Measurements from ENCODE around the gene TSPAN10. TPM values are rescaled to one million over a fixed set of nuclear protein-coding genes. Genes with fewer than 3 reads are reported as not detected.
A peak's percentile ranks its signal among the peaks of the same experiment; 100 is the strongest.

The TSPAN10 gene
- total and polyA plus RNA-seq, 9 of the 15 experiments (the other 6 are each of a cell fraction or from before 2014, with no cell fraction given), result 0.05 to 0.31 (median 0.13) TPM; not detected in 1

DNA sequence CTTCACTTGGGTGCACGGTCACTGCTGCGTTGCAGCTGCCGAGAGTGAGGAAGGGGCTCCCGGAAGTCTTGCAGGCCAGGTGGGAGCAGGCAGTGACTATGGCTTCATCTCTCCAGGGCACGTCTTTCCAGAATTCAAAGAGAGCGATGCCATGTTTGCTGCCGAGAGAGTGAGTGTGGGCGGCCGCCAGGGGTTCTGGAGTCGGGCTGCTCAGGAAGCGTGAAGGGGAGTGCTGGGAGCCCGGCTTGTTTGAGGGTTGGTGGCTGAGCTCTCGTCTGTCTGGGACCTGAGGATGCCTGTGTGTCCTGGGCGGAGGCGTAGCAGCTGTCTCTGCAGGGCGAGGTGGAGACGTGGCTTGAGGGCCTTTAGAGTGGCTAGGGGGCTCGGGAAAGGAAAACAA lies 53.1 kb downstream of the TSPAN10 start:
- H2AFZ ChIP-seq (ENCODE audit: low read depth, low read length), result no peak overlapping the region
- ChIA-PET POLR2A (interaction anchor here (0.7 to 4.7 kb wide), 3 partner anchors 8 to 169 kb away, joined by 3 to 41 read pairs (median 5); partner anchors contain the start of gene MRPL12), CTCF (ENCODE audit: low intra/inter-chr PET ratio) (no interaction called here)
- in situ Hi-C loops (cut with MboI), result no loop called here
- ATAC-seq (no peak), DNase-seq (ENCODE audit: extremely low read depth in 1 of 4, low spot score in 3 of 4) (no peak), FAIRE-seq (no peak)
- intact Hi-C loops (cut with micrococcal nuclease), result no loop called here
- H3K27me3 ChIP-seq (ENCODE audit: control insufficient read depth in 2 of 2, insufficient read depth in 2 of 2, low read length in 2 of 2), result no peaks in the 10 kb centered on the region
- no peak overlapping the region for H3K4me3 ChIP-seq
- H3K4me1 ChIP-seq (replicated peaks in 1 of 2; ENCODE audit: control insufficient read depth in 2 of 2, insufficient read depth in 2 of 2, low read length in 2 of 2), result peaks cover 6 to 73% of the 10 kb centered on the region in 2 experiments
- H3K9me3 ChIP-seq (replicated peaks; ENCODE audit: control insufficient read depth, insufficient read depth, low read depth, low read length), result no peaks in the 10 kb centered on the region
- peaks cover 9% of the 10 kb centered on the region for H3K9me1 ChIP-seq (ENCODE audit: control insufficient read depth, insufficient read depth, low read length)
- 93% methylated on average over 18 of the region's 18 CpGs for WGBS (ENCODE audit: insufficient coverage, low coverage, missing lambda C conversion rate)
- H3K36me3 ChIP-seq (ENCODE audit: control insufficient read depth, insufficient read depth, low read length), result peaks cover 100% of the 10 kb centered on the region; the same call in 2 of the 3 replicates
- peak overlapping the region in 1 of 2 experiments; percentile 35; a peak in 1 of 4 replicates for H3K9ac ChIP-seq (ENCODE audit: insufficient read depth in 1 of 2, low read depth in 2 of 2, low read length in 2 of 2)
- no TSS peak for BruUV-seq (replicated peaks)
- H4K20me1 ChIP-seq (replicated peaks; ENCODE audit: control insufficient read depth, insufficient read depth, low read length), result peaks cover 15% of the 10 kb centered on the region; the same call in 1 of the 2 replicates
- no peak overlapping the region for H3K4me2 ChIP-seq (ENCODE audit: insufficient read depth, low read length)
- peaks cover 22% of the 10 kb centered on the region for H3K79me2 ChIP-seq (ENCODE audit: control insufficient read depth, insufficient read depth, low read length)
- no peak overlapping the region for H3K27ac ChIP-seq (ENCODE audit: extremely low read depth, low read depth, low read length)
- TF ChIP-seq JUND (IDR thresholded peaks at IDR 0.05; ENCODE audit: borderline replicate concordance, low read depth, low read length) (no peak), JUND (tag; IDR thresholded peaks at IDR 0.05; ENCODE audit: borderline replicate concordance, low read depth, low read length) (no peak), KDM1A (IDR thresholded peaks at IDR 0.05) (no peak), NONO (IDR thresholded peaks at IDR 0.05; ENCODE audit: low read depth in 2 of 2, low read length in 1 of 2) (no peak), MLLT1 (IDR thresholded peaks at IDR 0.05) (no peak), FOXK1 (CRISPR knock-in tag; IDR thresholded peaks at IDR 0.05; ENCODE audit: borderline replicate concordance) (no peak), ZNF23 (CRISPR knock-in tag; IDR thresholded peaks at IDR 0.05) (no peak), YBX1 (IDR thresholded peaks at IDR 0.05) (no peak), RFX7 (CRISPR knock-in tag; IDR thresholded peaks at IDR 0.05) (no peak), ERF (CRISPR knock-in tag; IDR thresholded peaks at IDR 0.05) (no peak), ZFP1 (CRISPR knock-in tag; IDR thresholded peaks at IDR 0.05) (no peak), KLF1 (tag; IDR thresholded peaks at IDR 0.05) (no peak), PHF20 (IDR thresholded peaks at IDR 0.05; ENCODE audit: partially characterized antibody) (no peak), DACH1 (IDR thresholded peaks at IDR 0.05; ENCODE audit: partially characterized antibody) (no peak)
- TF ChIP-seq, protein P1, sequence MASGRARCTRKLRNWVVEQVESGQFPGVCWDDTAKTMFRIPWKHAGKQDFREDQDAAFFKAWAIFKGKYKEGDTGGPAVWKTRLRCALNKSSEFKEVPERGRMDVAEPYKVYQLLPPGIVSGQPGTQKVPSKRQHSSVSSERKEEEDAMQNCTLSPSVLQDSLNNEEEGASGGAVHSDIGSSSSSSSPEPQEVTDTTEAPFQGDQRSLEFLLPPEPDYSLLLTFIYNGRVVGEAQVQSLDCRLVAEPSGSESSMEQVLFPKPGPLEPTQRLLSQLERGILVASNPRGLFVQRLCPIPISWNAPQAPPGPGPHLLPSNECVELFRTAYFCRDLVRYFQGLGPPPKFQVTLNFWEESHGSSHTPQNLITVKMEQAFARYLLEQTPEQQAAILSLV (tag; IDR thresholded peaks at IDR 0.05), result no peak
- TF ChIP-seq, protein P2, sequence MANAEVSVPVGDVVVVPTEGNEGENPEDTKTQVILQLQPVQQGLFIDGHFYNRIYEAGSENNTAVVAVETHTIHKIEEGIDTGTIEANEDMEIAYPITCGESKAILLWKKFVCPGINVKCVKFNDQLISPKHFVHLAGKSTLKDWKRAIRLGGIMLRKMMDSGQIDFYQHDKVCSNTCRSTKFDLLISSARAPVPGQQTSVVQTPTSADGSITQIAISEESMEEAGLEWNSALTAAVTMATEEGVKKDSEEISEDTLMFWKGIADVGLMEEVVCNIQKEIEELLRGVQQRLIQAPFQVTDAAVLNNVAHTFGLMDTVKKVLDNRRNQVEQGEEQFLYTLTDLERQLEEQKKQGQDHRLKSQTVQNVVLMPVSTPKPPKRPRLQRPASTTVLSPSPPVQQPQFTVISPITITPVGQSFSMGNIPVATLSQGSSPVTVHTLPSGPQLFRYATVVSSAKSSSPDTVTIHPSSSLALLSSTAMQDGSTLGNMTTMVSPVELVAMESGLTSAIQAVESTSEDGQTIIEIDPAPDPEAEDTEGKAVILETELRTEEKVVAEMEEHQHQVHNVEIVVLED (CRISPR knock-in tag; IDR thresholded peaks at IDR 0.05), result no peak
- TF ChIP-seq, protein P3, sequence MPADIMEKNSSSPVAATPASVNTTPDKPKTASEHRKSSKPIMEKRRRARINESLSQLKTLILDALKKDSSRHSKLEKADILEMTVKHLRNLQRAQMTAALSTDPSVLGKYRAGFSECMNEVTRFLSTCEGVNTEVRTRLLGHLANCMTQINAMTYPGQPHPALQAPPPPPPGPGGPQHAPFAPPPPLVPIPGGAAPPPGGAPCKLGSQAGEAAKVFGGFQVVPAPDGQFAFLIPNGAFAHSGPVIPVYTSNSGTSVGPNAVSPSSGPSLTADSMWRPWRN (IDR thresholded peaks at IDR 0.05; ENCODE audit: low read depth), result no peak
- TF ChIP-seq, protein P4, sequence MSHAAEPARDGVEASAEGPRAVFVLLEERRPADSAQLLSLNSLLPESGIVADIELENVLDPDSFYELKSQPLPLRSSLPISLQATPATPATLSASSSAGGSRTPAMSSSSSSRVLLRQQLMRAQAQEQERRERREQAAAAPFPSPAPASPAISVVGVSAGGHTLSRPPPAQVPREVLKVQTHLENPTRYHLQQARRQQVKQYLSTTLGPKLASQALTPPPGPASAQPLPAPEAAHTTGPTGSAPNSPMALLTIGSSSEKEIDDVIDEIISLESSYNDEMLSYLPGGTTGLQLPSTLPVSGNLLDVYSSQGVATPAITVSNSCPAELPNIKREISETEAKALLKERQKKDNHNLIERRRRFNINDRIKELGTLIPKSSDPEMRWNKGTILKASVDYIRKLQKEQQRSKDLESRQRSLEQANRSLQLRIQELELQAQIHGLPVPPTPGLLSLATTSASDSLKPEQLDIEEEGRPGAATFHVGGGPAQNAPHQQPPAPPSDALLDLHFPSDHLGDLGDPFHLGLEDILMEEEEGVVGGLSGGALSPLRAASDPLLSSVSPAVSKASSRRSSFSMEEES (CRISPR knock-in tag; IDR thresholded peaks at IDR 0.05), result no peak
